Activated CD8-positive, alpha-beta memory T cell treated with anti-CD3 and anti-CD28 coated beads, Interleukin-2, amount 10 ng/mL, durations not matched to agents 7 days and 5 days (primary cell): ENCODE data around the gene COQ9. TPM values are rescaled to one million over a fixed set of nuclear protein-coding genes. Genes with fewer than 3 reads are reported as not detected.
"Not testable (repeated sequence)": the region's sequence is repeated elsewhere in the genome, so short reads cannot be mapped to it uniquely, and the experiment has no call there.

Source experiments
- ATAC-seq: fragments of 150-1000 bp; cut with Tn5 transposase; one replicate; pipeline ENCODE4 v1.10.0; 2021; ENCODE audit warnings: moderate library complexity
- CTCF ChIA-PET: fragments of 350-600 bp; sonication (Branson Sonifier 250); formaldehyde crosslinking; loops from one replicate; lab custom pipeline; 2021; ENCODE audit warnings: antibody characterized with exemption; lab: Charles Lee
- DNase-seq: peaks from one replicate; pipeline ENCODE4 v3.0.0-alpha.2; 2020
- H3K27ac Mint-ChIP-seq: one replicate; pipeline ENCODE4 v1.8.0; 2021; ENCODE audit warnings: mild to moderate bottlenecking, mixed read lengths
- H3K27me3 Mint-ChIP-seq: one replicate; pipeline ENCODE4 v1.8.0; 2021; ENCODE audit warnings: mixed read lengths
- H3K36me3 Mint-ChIP-seq: one replicate; pipeline ENCODE4 v1.8.0; 2021; ENCODE audit warnings: mild to moderate bottlenecking, mixed read lengths
- H3K4me1 Mint-ChIP-seq: one replicate; pipeline ENCODE4 v1.8.0; 2021; ENCODE audit warnings: mixed read lengths
- H3K4me3 Mint-ChIP-seq: one replicate; pipeline ENCODE4 v1.8.0; 2021; ENCODE audit warnings: mild to moderate bottlenecking, moderate library complexity, mixed read lengths
- H3K9me3 Mint-ChIP-seq: one replicate; pipeline ENCODE4 v1.8.0; 2022; ENCODE audit warnings: low read depth, mixed read lengths
- total RNA-seq, 2 experiments: library from RNA; stranded (reverse); gene quantifications; one replicate each; pipeline ENCODE4 v1.2.3, GENCODE V29; 2021

COQ9 gene
- total RNA-seq, 2 experiments from 2014 or later = 36.8 to 43.1 TPM

- peaks cover 54% of the 10 kb centered on the region for H3K36me3 Mint-ChIP-seq
- ATAC-seq = no peak
- no peaks in the 10 kb centered on the region for H3K4me1 Mint-ChIP-seq
- H3K4me3 Mint-ChIP-seq = no peak overlapping the region
- DNase-seq = no peak
- no peaks in the 10 kb centered on the region for H3K27me3 Mint-ChIP-seq
- no peaks in the 10 kb centered on the region for H3K9me3 Mint-ChIP-seq
- no peak overlapping the region for H3K27ac Mint-ChIP-seq
- CTCF ChIA-PET = interaction anchor here (0.8 to 5.9 kb wide), 2 partner anchors 16 to 86 kb away, joined by 3 to 37 read pairs; no protein-coding TSS in a partner anchor
These were observed 13.3 kb upstream of the COQ9 start for GRCh38 chr16:57434003-57434402.

- Mint-ChIP-seq H3K36me3 (peaks cover 61% of the 10 kb centered on the region), H3K27me3 (no peaks in the 10 kb centered on the region), H3K27ac (no peak overlapping the region), H3K4me3 (no peak overlapping the region), H3K4me1 (no peaks in the 10 kb centered on the region), H3K9me3 (peaks cover 7% of the 10 kb centered on the region)
- DNase-seq (no peak), ATAC-seq (no peak)
- CTCF ChIA-PET = no interaction called here
These were observed 11.4 kb upstream of the COQ9 start for GRCh38 chr16:57435838-57436237.

GRCh38 chr16:57439947-57440346 lies 7.3 kb upstream of the COQ9 start:
- H3K36me3 Mint-ChIP-seq = peaks cover 55% of the 10 kb centered on the region
- CTCF ChIA-PET = interaction anchor here (1.7 to 4.4 kb wide), 2 partner anchors 21 to 80 kb away, joined by 7 to 20 read pairs; no protein-coding TSS in a partner anchor
- not testable (repeated sequence) for ATAC-seq, DNase-seq, H3K27me3 Mint-ChIP-seq, H3K27ac Mint-ChIP-seq, H3K4me3 Mint-ChIP-seq, H3K4me1 Mint-ChIP-seq
- H3K9me3 Mint-ChIP-seq = peaks cover 12% of the 10 kb centered on the region

GRCh38 chr16:57440551-57440950 lies 6.7 kb upstream of the COQ9 start:
- not testable (repeated sequence) for H3K4me3 Mint-ChIP-seq, DNase-seq, ATAC-seq, H3K27me3 Mint-ChIP-seq, H3K4me1 Mint-ChIP-seq, H3K27ac Mint-ChIP-seq
- Mint-ChIP-seq H3K9me3 (peaks cover 12% of the 10 kb centered on the region), H3K36me3 (peaks cover 53% of the 10 kb centered on the region)
- CTCF ChIA-PET = interaction anchor here (1.0 to 4.4 kb wide), 4 partner anchors 11 to 79 kb away, joined by 3 to 20 read pairs (median 4); no protein-coding TSS in a partner anchor

GRCh38 chr16:57444711-57445110 lies 2.6 kb upstream of the COQ9 start:
- H3K36me3 Mint-ChIP-seq = peaks cover 33% of the 10 kb centered on the region
- DNase-seq (no peak), ATAC-seq (no peak)
- no peak overlapping the region for H3K4me3 Mint-ChIP-seq
- peaks cover 32% of the 10 kb centered on the region for H3K4me1 Mint-ChIP-seq
- peaks cover 12% of the 10 kb centered on the region for H3K9me3 Mint-ChIP-seq
- CTCF ChIA-PET = interaction anchor here (0.7 to 4.7 kb wide), 4 partner anchors 18 to 75 kb away, joined by 4 to 21 read pairs (median 6); partner anchors contain the start of gene POLR2C
- no peaks in the 10 kb centered on the region for H3K27me3 Mint-ChIP-seq
- no peak overlapping the region for H3K27ac Mint-ChIP-seq

GRCh38 chr16:57445510-57445909 lies 1.8 kb upstream of the COQ9 start:
- CTCF ChIA-PET = interaction anchor here (0.7 to 4.7 kb wide), 8 partner anchors 12 to 830 kb away, joined by 3 to 30 read pairs (median 10); partner anchors contain the start of gene POLR2C
- Mint-ChIP-seq H3K4me3 (no peak overlapping the region), H3K4me1 (peaks cover 35% of the 10 kb centered on the region), H3K36me3 (peaks cover 27% of the 10 kb centered on the region), H3K27me3 (no peaks in the 10 kb centered on the region), H3K27ac (no peak overlapping the region), H3K9me3 (peaks cover 7% of the 10 kb centered on the region)
- ATAC-seq = no peak
- DNase-seq = no peak

GRCh38 chr16:57446531-57447185 lies 621 bp upstream of the COQ9 start:
- Mint-ChIP-seq H3K4me1 (peaks cover 37% of the 10 kb centered on the region), H3K27ac (peak overlapping the region; percentile 86), H3K9me3 (no peaks in the 10 kb centered on the region), H3K4me3 (peak overlapping the region; percentile 94), H3K27me3 (no peaks in the 10 kb centered on the region), H3K36me3 (peaks cover 15% of the 10 kb centered on the region)
- CTCF ChIA-PET = interaction anchor here (0.7 to 5.6 kb wide), 9 partner anchors 11 to 831 kb away, joined by 3 to 55 read pairs (median 13); partner anchors contain the start of gene POLR2C
- peak; percentile 25 for ATAC-seq
- peak; percentile 63 for DNase-seq

GRCh38 chr16:57452021-57452420 lies 4.7 kb downstream of the COQ9 start:
- ATAC-seq = no peak
- CTCF ChIA-PET = interaction anchor here (0.9 to 5.6 kb wide), 4 partner anchors 10 to 68 kb away, joined by 3 to 55 read pairs (median 4); partner anchors contain the start of gene POLR2C
- peaks cover 32% of the 10 kb centered on the region for H3K36me3 Mint-ChIP-seq
- H3K4me1 Mint-ChIP-seq = peaks cover 20% of the 10 kb centered on the region
- no peaks in the 10 kb centered on the region for H3K27me3 Mint-ChIP-seq
- H3K4me3 Mint-ChIP-seq = no peak overlapping the region
- no peak for DNase-seq
- no peaks in the 10 kb centered on the region for H3K9me3 Mint-ChIP-seq
- no peak overlapping the region for H3K27ac Mint-ChIP-seq

- H3K27ac Mint-ChIP-seq = peak within 1 kb of the TSS; percentile 98
- peaks cover 16% of the 10 kb centered on the region for H3K36me3 Mint-ChIP-seq
- peak within 1 kb of the TSS; percentile 94 for H3K4me3 Mint-ChIP-seq
- H3K9me3 Mint-ChIP-seq = no peaks in the 10 kb centered on the region
- DNase-seq (peak; percentile 94), ATAC-seq (peak; percentile 96)
- H3K27me3 Mint-ChIP-seq = no peaks in the 10 kb centered on the region
- H3K4me1 Mint-ChIP-seq = peaks cover 31% of the 10 kb centered on the region
- CTCF ChIA-PET = interaction anchor here (0.6 to 5.2 kb wide), 24 partner anchors 10 to 217 kb away, joined by 3 to 55 read pairs (median 5); partner anchors contain the start of genes ADGRG5, CCDC102A, CIAPIN1 and COQ9
These were observed 15.1 kb downstream of the COQ9 start, which contains the start of gene POLR2C for GRCh38 chr16:57462209-57462977. Gene POLR2C (plus strand): TSS chr16:57462679. CDS start chr16:57462725, 46 bp downstream.

GRCh38 chr16:57462978-57463362 lies 15.7 kb downstream of the COQ9 start:
- H3K36me3 Mint-ChIP-seq = peaks cover 18% of the 10 kb centered on the region
- CTCF ChIA-PET = interaction anchor here (0.6 to 5.2 kb wide), 20 partner anchors 9 to 217 kb away, joined by 3 to 55 read pairs (median 5); partner anchors contain the start of genes ADGRG5, CCDC102A, CIAPIN1 and COQ9

GRCh38 chr16:57464523-57464922 lies 17.2 kb downstream of the COQ9 start:
- H3K4me3 Mint-ChIP-seq = no peak overlapping the region
- CTCF ChIA-PET = interaction anchor here (1.0 to 5.2 kb wide), 6 partner anchors 11 to 59 kb away, joined by 3 to 55 read pairs (median 13); partner anchors contain the start of genes CIAPIN1 and COQ9
- H3K4me1 Mint-ChIP-seq = peaks cover 32% of the 10 kb centered on the region
- DNase-seq = no peak
- H3K36me3 Mint-ChIP-seq = peaks cover 24% of the 10 kb centered on the region
- no peak overlapping the region for H3K27ac Mint-ChIP-seq
- H3K27me3 Mint-ChIP-seq = no peaks in the 10 kb centered on the region
- no peak for ATAC-seq
- H3K9me3 Mint-ChIP-seq = no peaks in the 10 kb centered on the region

More at GRCh38 chr16:57462978-57463362, 15.7 kb downstream of the COQ9 start:
- H3K9me3 Mint-ChIP-seq = no peaks in the 10 kb centered on the region
- H3K4me1 Mint-ChIP-seq = peaks cover 31% of the 10 kb centered on the region
- peak overlapping the region; percentile 94 for H3K4me3 Mint-ChIP-seq
- H3K27me3 Mint-ChIP-seq = no peaks in the 10 kb centered on the region
- DNase-seq (no peak), ATAC-seq (peak; percentile 24)
- H3K27ac Mint-ChIP-seq = peak overlapping the region; percentile 98

- H3K36me3 Mint-ChIP-seq = peaks cover 27% of the 10 kb centered on the region
- peaks cover 22% of the 10 kb centered on the region for H3K4me1 Mint-ChIP-seq
- no peaks in the 10 kb centered on the region for H3K9me3 Mint-ChIP-seq
- no peak for ATAC-seq
- DNase-seq = no peak
- no peak overlapping the region for H3K27ac Mint-ChIP-seq
- CTCF ChIA-PET = interaction anchor here (1.0 kb wide), 1 partner anchor 52 kb away, joined by 3 read pairs; no protein-coding TSS in a partner anchor
- H3K4me3 Mint-ChIP-seq = no peak overlapping the region
- H3K27me3 Mint-ChIP-seq = no peaks in the 10 kb centered on the region
These were observed 21.1 kb downstream of the COQ9 start for GRCh38 chr16:57468346-57468745.

- H3K27me3 Mint-ChIP-seq = no peaks in the 10 kb centered on the region
- ATAC-seq = no peak
- DNase-seq = no peak
- no peak overlapping the region for H3K27ac Mint-ChIP-seq
- H3K36me3 Mint-ChIP-seq = peaks cover 27% of the 10 kb centered on the region
- peaks cover 15% of the 10 kb centered on the region for H3K4me1 Mint-ChIP-seq
- CTCF ChIA-PET = interaction anchor here (1.0 kb wide), 1 partner anchor 51 kb away, joined by 3 read pairs; no protein-coding TSS in a partner anchor
- no peaks in the 10 kb centered on the region for H3K9me3 Mint-ChIP-seq
- no peak overlapping the region for H3K4me3 Mint-ChIP-seq
These were observed 21.8 kb downstream of the COQ9 start for GRCh38 chr16:57469046-57469445.
